Mesenchymal stem cell (in vitro differentiated cells and primary cell): ENCODE data around the gene PADI4.

Source experiments
- DNase-seq: peaks from one replicate; pipeline ENCODE4 v3.0.0-alpha.2; 2013
- H2AFZ ChIP-seq: one replicate; pipeline ENCODE4 v1.6.1; 2013; ENCODE audit warnings: low read depth, mild to moderate bottlenecking, control low read depth, inconsistent platforms, low read length, moderate library complexity
- H2AK5ac ChIP-seq: 2 replicates; pipeline ENCODE4 v1.6.1; 2013; ENCODE audit warnings: low read length, moderate library complexity, mild to moderate bottlenecking, inconsistent platforms; ENCODE audit not compliant: severe bottlenecking
- H2BK120ac ChIP-seq: one replicate; pipeline ENCODE4 v1.6.1; 2013; ENCODE audit warnings: low read depth, mild to moderate bottlenecking, inconsistent platforms, low read length, moderate library complexity
- H2BK12ac ChIP-seq, 2 experiments: one replicate each; pipeline ENCODE4 v1.6.1; 2013; ENCODE audit warnings: inconsistent platforms in 2 of 2, low read length in 2 of 2, mild to moderate bottlenecking in 2 of 2, moderate library complexity in 2 of 2, control low read depth in 1 of 2
- H2BK15ac ChIP-seq: one replicate; pipeline ENCODE4 v1.6.1; 2013; ENCODE audit warnings: mild to moderate bottlenecking, low read depth, inconsistent platforms; ENCODE audit not compliant: poor library complexity, severe bottlenecking
- H2BK5ac ChIP-seq: 2 replicates; pipeline ENCODE4 v1.6.1; 2013; ENCODE audit warnings: low read depth, mild to moderate bottlenecking, low read length, control low read depth, inconsistent platforms; ENCODE audit not compliant: poor library complexity, severe bottlenecking
- H3K14ac ChIP-seq, 2 experiments: one replicate each; pipeline ENCODE4 v1.6.1; 2013; ENCODE audit warnings: inconsistent platforms in 2 of 2, low read length in 2 of 2, control low read depth in 1 of 2, mild to moderate bottlenecking in 1 of 2, moderate library complexity in 1 of 2
- H3K18ac ChIP-seq, 2 experiments: one replicate each; pipeline ENCODE4 v1.6.1; 2013; ENCODE audit warnings: inconsistent platforms in 2 of 2, low read length in 2 of 2, control low read depth in 1 of 2, low read depth in 1 of 2, mild to moderate bottlenecking in 1 of 2
- H3K23ac ChIP-seq, 2 experiments: one replicate each; pipeline ENCODE4 v1.6.1; 2013; ENCODE audit warnings: inconsistent platforms in 2 of 2, low read length in 2 of 2, mild to moderate bottlenecking in 2 of 2, moderate library complexity in 2 of 2, control low read depth in 1 of 2
- H3K27ac ChIP-seq: 2 replicates; pipeline ENCODE4 v1.5.1; 2013; ENCODE audit warnings: mild to moderate bottlenecking, moderate library complexity, low read length, control low read depth, inconsistent platforms; ENCODE audit not compliant: poor library complexity, severe bottlenecking
- H3K27me3 ChIP-seq, 2 experiments: 2 replicates each; pipeline versions ENCODE4 v1.6.1 to v1.7.0; 2013; ENCODE audit warnings: low read length in 2 of 2, mild to moderate bottlenecking in 2 of 2, moderate library complexity in 2 of 2, control low read depth in 1 of 2, inconsistent platforms in 1 of 2; ENCODE audit not compliant: control insufficient read depth in 1 of 2, insufficient read depth in 1 of 2
- H3K36me3 ChIP-seq, 2 experiments: 2 replicates each; pipeline versions ENCODE4 v1.6.1 to v1.7.0; 2013; ENCODE audit warnings: low read length in 2 of 2, control low read depth in 1 of 2, inconsistent platforms in 1 of 2, low read depth in 1 of 2, mild to moderate bottlenecking in 1 of 2; ENCODE audit not compliant: insufficient read depth in 2 of 2, control insufficient read depth in 1 of 2
- H3K4ac ChIP-seq, 2 experiments: one replicate each; pipeline ENCODE4 v1.6.1; 2013; ENCODE audit warnings: inconsistent platforms in 2 of 2, low read length in 2 of 2, mild to moderate bottlenecking in 2 of 2, moderate library complexity in 2 of 2, control low read depth in 1 of 2, low read depth in 1 of 2
- H3K4me1 ChIP-seq: 2 replicates; pipeline ENCODE4 v1.6.1; 2013; ENCODE audit warnings: low read depth, low read length, control low read depth; ENCODE audit not compliant: control insufficient read depth, insufficient read depth
- H3K4me2 ChIP-seq: 2 replicates; pipeline ENCODE4 v1.6.1; 2013; ENCODE audit warnings: low read length, mild to moderate bottlenecking, inconsistent platforms; ENCODE audit not compliant: poor library complexity, severe bottlenecking
- H3K4me3 ChIP-seq, 2 experiments: 2 replicates each; pipeline versions ENCODE4 v1.5.1 to v1.7.0; 2013; ENCODE audit warnings: low read length in 2 of 2, mild to moderate bottlenecking in 2 of 2, control low read depth in 1 of 2, low read depth in 1 of 2; ENCODE audit not compliant: insufficient read depth in 1 of 2
- H3K79me1 ChIP-seq: replicated peaks from 2 replicates; pipeline ENCODE4 v1.6.1; 2013; ENCODE audit warnings: mild to moderate bottlenecking, control low read depth, low read length, inconsistent platforms; ENCODE audit not compliant: poor library complexity, severe bottlenecking
- H3K9ac ChIP-seq: 2 replicates; pipeline ENCODE4 v1.7.0; 2013; ENCODE audit warnings: mild to moderate bottlenecking, low read length, moderate library complexity
- H3K9me3 ChIP-seq: 2 replicates; pipeline ENCODE4 v1.7.0; 2013; ENCODE audit warnings: mild to moderate bottlenecking, low read length; ENCODE audit not compliant: control insufficient read depth
- H4K8ac ChIP-seq: one replicate; pipeline ENCODE4 v1.6.1; 2013; ENCODE audit warnings: inconsistent platforms, mild to moderate bottlenecking, low read length, moderate library complexity
- H4K91ac ChIP-seq: one replicate; pipeline ENCODE4 v1.6.1; 2013; ENCODE audit warnings: mild to moderate bottlenecking, low read length, inconsistent platforms
- WGBS: methylation state at CpG from one replicate; pipeline ENCODE4 v1.1.7; 2013; ENCODE audit warnings: mixed read lengths; 5-methylcytosine and 5-hydroxymethylcytosine counted together

Gene PADI4

GRCh38 chr1:17290553-17290952 lies 17.4 kb upstream of the PADI4 start:
- Histone ChIP-seq H4K91ac (no peak overlapping the region), H3K9me3 (no peaks in the 10 kb centered on the region), H3K27me3 (peaks cover 4 to 71% of the 10 kb centered on the region in 2 experiments), H2BK12ac (no peak overlapping the region), H3K4me2 (no peak overlapping the region), H3K27ac (no peak overlapping the region), H2AK5ac (no peak overlapping the region), H3K18ac (no peak overlapping the region), H3K4me1 (peaks cover 14% of the 10 kb centered on the region), H2BK120ac (no peak overlapping the region), H2BK5ac (no peak overlapping the region), H2BK15ac (no peak overlapping the region), H4K8ac (no peak overlapping the region), H3K23ac (no peak overlapping the region), H3K4ac (no peak overlapping the region), H3K79me1 (no peaks in the 10 kb centered on the region), H3K9ac (no peak overlapping the region), H3K36me3 (no peaks in the 10 kb centered on the region), H3K4me3 (no peak overlapping the region), H3K14ac (no peak overlapping the region), H2AFZ (no peak overlapping the region)
- no peak for DNase-seq
- WGBS: 91% methylated on average over 3 of the region's 3 CpGs

GRCh38 chr1:17292299-17293160 lies 15.5 kb upstream of the PADI4 start:
- H3K9me3 ChIP-seq: no peaks in the 10 kb centered on the region

GRCh38 chr1:17293681-17294425 lies 14.1 kb upstream of the PADI4 start:
- no peak overlapping the region for H4K8ac ChIP-seq
- H3K36me3 ChIP-seq: no peaks in the 10 kb centered on the region
- no peak overlapping the region for H3K9ac ChIP-seq
- no peak overlapping the region for H2BK120ac ChIP-seq
- 69% methylated on average over 10 of the region's 14 CpGs for WGBS
- H3K79me1 ChIP-seq: no peaks in the 10 kb centered on the region
- H2BK5ac ChIP-seq: no peak overlapping the region
- H3K14ac ChIP-seq: no peak overlapping the region
- H2AFZ ChIP-seq: no peak overlapping the region
- no peak overlapping the region for H2BK12ac ChIP-seq
- no peak overlapping the region for H3K23ac ChIP-seq
- H3K27ac ChIP-seq: no peak overlapping the region
- H3K4me3 ChIP-seq: no peak overlapping the region
- no peaks in the 10 kb centered on the region for H3K9me3 ChIP-seq
- no peak overlapping the region for H2BK15ac ChIP-seq
- DNase-seq: no peak
- no peak overlapping the region for H3K4ac ChIP-seq
- peaks cover 7% of the 10 kb centered on the region for H3K4me1 ChIP-seq
- H4K91ac ChIP-seq: no peak overlapping the region
- H3K18ac ChIP-seq: no peak overlapping the region
- no peak overlapping the region for H3K4me2 ChIP-seq
- H2AK5ac ChIP-seq: no peak overlapping the region
- peaks cover 13 to 85% of the 10 kb centered on the region in 2 experiments for H3K27me3 ChIP-seq

More at GRCh38 chr1:17292299-17293160, 15.5 kb upstream of the PADI4 start:
- Histone ChIP-seq H2AK5ac (no peak overlapping the region), H2BK5ac (no peak overlapping the region), H3K79me1 (no peaks in the 10 kb centered on the region), H2BK12ac (no peak overlapping the region), H3K4ac (no peak overlapping the region), H3K36me3 (no peaks in the 10 kb centered on the region), H4K91ac (no peak overlapping the region), H3K9ac (no peak overlapping the region), H3K4me1 (peaks cover 11% of the 10 kb centered on the region), H3K27me3 (peaks cover 13 to 79% of the 10 kb centered on the region in 2 experiments), H3K14ac (no peak overlapping the region), H3K23ac (no peak overlapping the region), H3K4me2 (no peak overlapping the region), H3K27ac (no peak overlapping the region), H2BK15ac (no peak overlapping the region), H4K8ac (no peak overlapping the region), H3K4me3 (no peak overlapping the region), H2AFZ (no peak overlapping the region), H2BK120ac (no peak overlapping the region), H3K18ac (no peak overlapping the region)
- DNase-seq: no peak
- 80% methylated on average over 1 of the region's 7 CpGs for WGBS

GRCh38 chr1:17295292-17295691 lies 12.7 kb upstream of the PADI4 start:
- no peak overlapping the region for H2BK5ac ChIP-seq
- no peak overlapping the region for H3K23ac ChIP-seq
- H3K79me1 ChIP-seq: no peaks in the 10 kb centered on the region
- peaks cover 1% of the 10 kb centered on the region for H3K4me1 ChIP-seq
- H3K18ac ChIP-seq: no peak overlapping the region
- H3K9ac ChIP-seq: no peak overlapping the region
- 96% methylated on average over 4 of the region's 4 CpGs for WGBS
- no peak overlapping the region for H3K4ac ChIP-seq
- no peak overlapping the region for H2BK120ac ChIP-seq
- no peak overlapping the region for H3K4me3 ChIP-seq
- no peak overlapping the region for H2AFZ ChIP-seq
- no peak overlapping the region for H4K91ac ChIP-seq
- H2BK12ac ChIP-seq: no peak overlapping the region
- no peak for DNase-seq
- no peak overlapping the region for H3K4me2 ChIP-seq
- H2BK15ac ChIP-seq: no peak overlapping the region
- H3K27ac ChIP-seq: no peak overlapping the region
- no peak overlapping the region for H2AK5ac ChIP-seq
- H3K36me3 ChIP-seq: no peaks in the 10 kb centered on the region
- no peak overlapping the region for H3K14ac ChIP-seq
- H4K8ac ChIP-seq: no peak overlapping the region
- no peaks in the 10 kb centered on the region for H3K9me3 ChIP-seq
- peaks cover 13 to 78% of the 10 kb centered on the region in 2 experiments for H3K27me3 ChIP-seq
